H9 (cell line): ENCODE results near the gene SYS1. TPM values are rescaled to one million over a fixed set of nuclear protein-coding genes. Genes with fewer than 3 reads are reported as not detected.

Experiments
- DNase-seq: peaks from one replicate; pipeline ENCODE4 v3.0.0-alpha.2; 2017
- H2AFZ ChIP-seq: one replicate; pipeline ENCODE4 v1.6.1; 2013; ENCODE audit warnings: mild to moderate bottlenecking, low read length, control low read depth, moderate library complexity
- H2AK5ac ChIP-seq: 2 replicates; pipeline ENCODE4 v1.6.1; 2013; ENCODE audit warnings: low read length, control low read depth, mixed read lengths; ENCODE audit not compliant: insufficient read length
- H2BK120ac ChIP-seq: one replicate; pipeline ENCODE4 v1.6.1; 2013; ENCODE audit warnings: low read depth, mild to moderate bottlenecking, low read length, control low read depth, inconsistent platforms; ENCODE audit not compliant: poor library complexity, severe bottlenecking
- H2BK12ac ChIP-seq: 2 replicates; pipeline ENCODE4 v1.6.1; 2013; ENCODE audit warnings: low read length, control low read depth, mixed read lengths, low read depth; ENCODE audit not compliant: insufficient read length
- H2BK15ac ChIP-seq: 2 replicates; pipeline ENCODE4 v1.6.1; 2013; ENCODE audit warnings: low read depth, low read length, control low read depth
- H2BK20ac ChIP-seq: one replicate; pipeline ENCODE4 v1.6.1; 2013; ENCODE audit warnings: low read depth, mild to moderate bottlenecking, low read length, control low read depth, inconsistent platforms; ENCODE audit not compliant: poor library complexity, severe bottlenecking
- H2BK5ac ChIP-seq: 2 replicates; pipeline ENCODE4 v1.6.1; 2013; ENCODE audit warnings: low read length, control low read depth, mixed read lengths; ENCODE audit not compliant: insufficient read length
- H3K14ac ChIP-seq: 2 replicates; pipeline ENCODE4 v1.6.1; 2013; ENCODE audit warnings: low read length, control low read depth; ENCODE audit not compliant: insufficient read depth
- H3K18ac ChIP-seq: 2 replicates; pipeline ENCODE4 v1.6.1; 2013; ENCODE audit warnings: low read depth, mild to moderate bottlenecking, mixed read lengths, low read length, control low read depth; ENCODE audit not compliant: insufficient read length
- H3K23ac ChIP-seq: 2 replicates; pipeline ENCODE4 v1.6.1; 2013; ENCODE audit warnings: low read length, control low read depth, mixed read lengths, low read depth; ENCODE audit not compliant: insufficient read length
- H3K23me2 ChIP-seq: 2 replicates; pipeline ENCODE4 v1.6.1; 2013; ENCODE audit warnings: low read depth, mild to moderate bottlenecking, mixed read lengths, low read length, control low read depth; ENCODE audit not compliant: insufficient read length, poor library complexity, severe bottlenecking
- H3K27ac ChIP-seq: 2 replicates; pipeline ENCODE4 v1.5.1; 2013; ENCODE audit warnings: low read length, control low read depth, mixed read lengths, low read depth; ENCODE audit not compliant: insufficient read length
- H3K27me3 ChIP-seq: 2 replicates; pipeline ENCODE4 v1.6.1; 2013; ENCODE audit warnings: low read length, control low read depth, inconsistent platforms; ENCODE audit not compliant: insufficient read depth
- H3K4ac ChIP-seq: 2 replicates; pipeline ENCODE4 v1.6.1; 2013; ENCODE audit warnings: low read depth, mild to moderate bottlenecking, control low read depth, inconsistent platforms, low read length, moderate library complexity
- H3K4me1 ChIP-seq: 2 replicates; pipeline ENCODE4 v1.6.1; 2013; ENCODE audit warnings: low read length, control low read depth, inconsistent platforms; ENCODE audit not compliant: insufficient read depth
- H3K4me2 ChIP-seq: 2 replicates; pipeline ENCODE4 v1.6.1; 2013; ENCODE audit warnings: low read length, control low read depth, mixed read lengths; ENCODE audit not compliant: insufficient read length, insufficient read depth
- H3K56ac ChIP-seq: 2 replicates; pipeline ENCODE4 v1.6.1; 2013; ENCODE audit warnings: low read depth, mild to moderate bottlenecking, mixed read lengths, low read length, control low read depth; ENCODE audit not compliant: insufficient read length
- H3K79me1 ChIP-seq: 2 replicates; pipeline ENCODE4 v1.6.1; 2013; ENCODE audit warnings: low read depth, mild to moderate bottlenecking, moderate library complexity, low read length, control low read depth, inconsistent platforms; ENCODE audit not compliant: insufficient read depth, poor library complexity, severe bottlenecking
- H3K79me2 ChIP-seq: 2 replicates; pipeline ENCODE4 v1.6.1; 2013; ENCODE audit warnings: low read length, control low read depth, inconsistent platforms; ENCODE audit not compliant: insufficient read depth
- H3K9ac ChIP-seq: 2 replicates; pipeline ENCODE4 v1.6.1; 2013; ENCODE audit warnings: low read length, control low read depth, mixed read lengths; ENCODE audit not compliant: insufficient read length; ENCODE audit errors: extremely low read depth
- H3K9me3 ChIP-seq: one replicate; pipeline ENCODE4 v1.6.1; 2013; ENCODE audit warnings: low read depth, low read length, inconsistent platforms; ENCODE audit not compliant: control insufficient read depth
- H3T11ph ChIP-seq: one replicate; pipeline ENCODE4 v1.6.1; 2013; ENCODE audit warnings: mild to moderate bottlenecking, low read length, control low read depth, inconsistent platforms
- H4K20me1 ChIP-seq: one replicate; pipeline ENCODE4 v1.6.1; 2013; ENCODE audit not compliant: control insufficient read depth, insufficient read length, insufficient read depth
- H4K5ac ChIP-seq: 2 replicates; pipeline ENCODE4 v1.6.1; 2013; ENCODE audit warnings: low read depth, mild to moderate bottlenecking, mixed read lengths, low read length, control low read depth; ENCODE audit not compliant: insufficient read length
- H4K8ac ChIP-seq: replicated peaks from 2 replicates; pipeline ENCODE4 v1.6.1; 2013; ENCODE audit warnings: low read length, control low read depth, mixed read lengths, low read depth; ENCODE audit not compliant: insufficient read length
- H4K91ac ChIP-seq: 2 replicates; pipeline ENCODE4 v1.6.1; 2013; ENCODE audit warnings: low read depth, mild to moderate bottlenecking, moderate library complexity, mixed read lengths, low read length, control low read depth; ENCODE audit not compliant: insufficient read length
- H3K27ac Mint-ChIP-seq, 3 experiments: 2 replicates in 2 of 3; 3 replicates in 1 of 3; pipeline ENCODE4 v1.8.0; 2020 to 2021; ENCODE audit warnings: mixed read lengths in 3 of 3, mild to moderate bottlenecking in 1 of 3, moderate library complexity in 1 of 3
- H3K27me3 Mint-ChIP-seq: 2 replicates; pipeline ENCODE4 v1.8.0; 2021; ENCODE audit warnings: low read depth, mild to moderate bottlenecking, moderate library complexity, mixed read lengths
- H3K36me3 Mint-ChIP-seq, 3 experiments: 2 replicates in 2 of 3; 3 replicates in 1 of 3; pipeline ENCODE4 v1.8.0; 2020 to 2021; ENCODE audit warnings: low read depth in 3 of 3, mixed read lengths in 3 of 3; ENCODE audit not compliant: insufficient read depth in 1 of 3
- H3K4me1 Mint-ChIP-seq, 2 experiments: 2 replicates each; pipeline ENCODE4 v1.8.0; 2020; ENCODE audit warnings: mixed read lengths in 2 of 2
- H3K4me3 Mint-ChIP-seq, 2 experiments: 2 replicates in 1 of 2; 3 replicates in 1 of 2; pipeline ENCODE4 v1.8.0; 2020 to 2021; ENCODE audit warnings: mild to moderate bottlenecking in 2 of 2, mixed read lengths in 2 of 2, moderate library complexity in 1 of 2
- H3K9me3 Mint-ChIP-seq, 2 experiments: 2 replicates in 1 of 2; 3 replicates in 1 of 2; pipeline ENCODE4 v1.8.0; 2020; ENCODE audit warnings: mild to moderate bottlenecking in 2 of 2, mixed read lengths in 2 of 2, moderate library complexity in 1 of 2
- CTCF ChIP-seq: fragments of 200-600 bp; sonication (generic); conservative IDR thresholded peaks from 3 replicates; pipeline ENCODE4 v1.8.0; 2021; ENCODE audit warnings: antibody characterized with exemption, mild to moderate bottlenecking
- WGBS: extraction: QIAGEN DNeasy Blood & Tissue Kit; methylation state at CpG from one replicate; pipeline ENCODE4 v1.1.7; 2013; ENCODE audit warnings: missing lambda C conversion rate, low lambda C conversion rate, mixed read lengths; ENCODE audit not compliant: insufficient read length; ENCODE audit errors: extremely low coverage; 5-methylcytosine and 5-hydroxymethylcytosine counted together
- total RNA-seq: library from RNA; stranded (reverse); gene quantifications from 2 replicates; pipeline ENCODE4 v1.2.1, GENCODE V29; 2021

Gene SYS1
- total RNA-seq, 1 experiment from 2014 or later: 21.0 TPM

DNA sequence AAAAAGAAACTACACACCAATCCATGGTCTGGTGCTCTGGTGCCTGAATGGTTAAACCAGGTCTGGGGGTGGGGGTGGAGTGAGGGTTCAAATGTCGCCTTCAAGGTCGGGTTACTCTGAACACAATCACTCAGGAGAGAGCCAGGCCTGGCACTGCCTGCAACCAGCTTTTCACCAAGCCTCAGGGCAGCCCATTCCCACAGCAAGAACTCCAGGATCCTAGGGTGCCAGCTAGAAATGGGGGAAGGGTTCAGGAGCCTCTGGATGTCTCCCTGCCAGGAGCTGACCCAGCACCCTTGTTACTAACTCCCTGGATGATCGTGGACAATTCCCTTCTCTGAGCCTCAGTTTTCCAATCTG lies 21.4 kb upstream of the SYS1 start:
- H3K4me3 Mint-ChIP-seq: peak overlapping the region; percentile 65 to 76
- peaks cover 3% of the 10 kb centered on the region for H3K23me2 ChIP-seq
- no peak overlapping the region for H3K56ac ChIP-seq
- peak overlapping the region; percentile 86; the same call in 1 of the 2 replicates for H3K14ac ChIP-seq
- no peak overlapping the region for H4K8ac ChIP-seq
- DNase-seq: no peak
- H4K5ac ChIP-seq: no peak overlapping the region
- no peaks in the 10 kb centered on the region; the same call in 1 of the 2 replicates for H3K27me3 Mint-ChIP-seq
- H3K4me1 ChIP-seq: peaks cover 43% of the 10 kb centered on the region
- H2AFZ ChIP-seq: no peak overlapping the region
- peaks cover 97 to 100% of the 10 kb centered on the region in 2 experiments for H3K4me1 Mint-ChIP-seq
- no peak for TF ChIP-seq CTCF
- H3K27ac ChIP-seq: peak overlapping the region; percentile 73
- H3K9ac ChIP-seq: peak overlapping the region; percentile 30
- H3K9me3 ChIP-seq: no peaks in the 10 kb centered on the region
- H3K4me2 ChIP-seq: peak overlapping the region; percentile 53
- H4K91ac ChIP-seq: no peak overlapping the region
- no peak overlapping the region for H3K18ac ChIP-seq
- WGBS: no CpG with 5 or more reads among the region's 3 CpGs
- peak overlapping the region; percentile 4 for H2BK5ac ChIP-seq
- no peaks in the 10 kb centered on the region for H3K27me3 ChIP-seq
- no peaks in the 10 kb centered on the region for H3K79me1 ChIP-seq
- no peak overlapping the region for H2BK12ac ChIP-seq
- H3K36me3 Mint-ChIP-seq: peaks cover 3 to 12% (median 5%) of the 10 kb centered on the region in 3 experiments; a peak in 4 of 7 replicates
- H3K79me2 ChIP-seq: peaks cover 5% of the 10 kb centered on the region; the same call in 1 of the 2 replicates
- no peak overlapping the region for H3T11ph ChIP-seq
- H2BK15ac ChIP-seq: no peak overlapping the region
- peak overlapping the region; percentile 96 to 99 (median 98) for H3K27ac Mint-ChIP-seq
- H2BK20ac ChIP-seq: no peak overlapping the region
- H3K4ac ChIP-seq: no peak overlapping the region
- peaks cover 2% of the 10 kb centered on the region for H4K20me1 ChIP-seq
- no peaks in the 10 kb centered on the region for H3K9me3 Mint-ChIP-seq
- no peak overlapping the region for H2BK120ac ChIP-seq
- H2AK5ac ChIP-seq: no peak overlapping the region
- H3K23ac ChIP-seq: no peak overlapping the region
